ENCODE data around the gene RNF8.
"Not testable (repeated sequence)": the region's sequence is repeated elsewhere in the genome, so short reads cannot be mapped to it uniquely, and the experiment has no call there.

Gene RNF8

DNA sequence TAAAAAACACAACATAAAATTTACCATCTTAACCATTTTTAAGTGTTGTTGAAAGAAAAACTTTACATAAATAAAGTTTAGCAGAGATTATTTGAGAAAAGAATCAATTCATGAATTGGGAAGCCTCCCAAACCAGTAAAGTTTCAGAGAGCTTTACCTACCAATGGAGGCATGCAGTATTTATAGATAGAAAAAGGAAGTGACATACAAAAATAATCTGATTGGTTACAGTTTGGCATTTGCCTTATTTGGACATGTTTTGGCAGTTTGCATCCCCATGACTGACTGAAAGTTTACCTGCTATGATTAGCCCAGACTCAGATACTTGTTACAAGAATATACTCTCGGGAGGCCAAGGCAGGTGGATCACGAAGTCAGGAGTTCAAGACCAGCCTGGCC is 75.6 kb downstream of the RNF8 start:
- Histone ChIP-seq H3K4me3 (ENCODE audit: low read length) (no peak overlapping the region), H3K27me3 (ENCODE audit: control insufficient read depth, insufficient read depth, low read length) (no peaks in the 10 kb centered on the region), H3K36me3 (ENCODE audit: control insufficient read depth, insufficient read depth, low read length) (no peaks in the 10 kb centered on the region), H3K9ac (ENCODE audit: low read length) (no peak overlapping the region), H3K27ac (ENCODE audit: low read depth, low read length) (no peak overlapping the region), H3K4me1 (ENCODE audit: control insufficient read depth, insufficient read depth, low read length) (peaks cover 7% of the 10 kb centered on the region)

DNA sequence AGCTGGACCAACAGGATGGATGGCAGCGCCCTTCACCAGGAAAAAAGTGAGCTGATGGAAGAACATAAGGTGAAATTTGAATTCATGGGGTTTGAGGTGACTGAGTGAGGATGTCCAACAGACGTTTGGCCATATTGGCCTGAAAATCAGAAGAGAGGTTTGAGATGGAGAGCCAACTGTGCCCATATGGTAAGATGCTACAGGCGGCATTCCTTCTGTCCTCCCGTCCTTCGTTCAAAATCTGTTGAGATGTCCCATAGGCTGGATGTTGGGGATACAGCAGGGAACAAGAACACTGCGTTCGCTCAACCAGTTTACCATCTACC is 78.8 kb downstream of the RNF8 start:
- Histone ChIP-seq H3K4me1 (ENCODE audit: control insufficient read depth, insufficient read depth, low read length) (peaks cover 8% of the 10 kb centered on the region), H3K4me3 (ENCODE audit: low read length) (peak overlapping the region; percentile 84), H3K9ac (ENCODE audit: low read length) (peak overlapping the region; percentile 85), H3K27ac (ENCODE audit: low read depth, low read length) (peak overlapping the region; percentile 87), H3K36me3 (ENCODE audit: control insufficient read depth, insufficient read depth, low read length) (peaks cover 14% of the 10 kb centered on the region), H3K27me3 (ENCODE audit: control insufficient read depth, insufficient read depth, low read length) (no peaks in the 10 kb centered on the region)

DNA sequence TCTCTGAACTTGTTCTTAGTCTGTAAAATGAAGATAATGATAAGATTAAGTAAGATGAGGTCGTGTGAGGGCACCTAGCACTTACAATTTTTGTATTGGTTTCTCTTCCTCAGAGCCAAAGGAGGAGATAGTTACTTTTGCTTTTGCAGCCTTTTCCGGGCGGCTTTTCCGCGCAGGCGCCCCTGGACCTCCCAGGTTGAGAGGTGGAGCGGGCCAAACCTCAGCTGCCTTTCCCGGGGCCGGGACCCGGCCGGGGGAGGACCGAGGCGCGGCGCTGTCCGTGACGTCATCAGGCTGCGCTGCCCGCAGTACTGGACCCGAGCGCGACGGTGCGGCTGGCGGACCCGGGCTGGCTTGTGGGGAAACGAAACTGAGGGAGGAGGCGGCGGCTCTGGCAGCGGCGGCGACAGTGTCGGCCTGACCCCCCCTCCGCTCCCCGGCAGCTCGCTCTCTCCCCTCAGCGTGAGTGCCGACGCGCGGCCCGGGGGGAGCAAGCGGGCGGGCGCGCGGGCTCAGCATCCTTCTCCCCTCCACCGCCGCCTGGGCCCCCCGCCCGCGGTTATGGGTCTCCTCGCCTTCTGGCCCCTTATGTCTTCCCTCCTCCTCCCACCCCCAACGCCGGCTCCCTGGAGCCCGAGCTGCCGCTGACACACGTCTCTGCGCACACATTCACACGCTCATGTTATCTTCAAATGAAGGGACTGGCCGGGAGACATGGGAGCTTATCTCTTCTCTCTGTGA is 79.3 kb downstream of the RNF8 start, which contains the start of gene CMTR1:
Gene CMTR1 (plus strand): TSS at position 306 of the 741 bp plus-strand sequence. CDS start 2,409 bp downstream, outside the sequence.
- H3K27me3 ChIP-seq (ENCODE audit: control insufficient read depth, insufficient read depth, low read length), result no peaks in the 10 kb centered on the region
- H3K36me3 ChIP-seq (ENCODE audit: control insufficient read depth, insufficient read depth, low read length), result peaks cover 16% of the 10 kb centered on the region
- H3K9ac ChIP-seq (ENCODE audit: low read length), result peak within 1 kb of the TSS; percentile 85
- peaks cover 8% of the 10 kb centered on the region for H3K4me1 ChIP-seq (ENCODE audit: control insufficient read depth, insufficient read depth, low read length)
- H3K4me3 ChIP-seq (ENCODE audit: low read length), result peak within 1 kb of the TSS; percentile 84
- H3K27ac ChIP-seq (ENCODE audit: low read depth, low read length), result peak within 1 kb of the TSS; percentile 87

DNA sequence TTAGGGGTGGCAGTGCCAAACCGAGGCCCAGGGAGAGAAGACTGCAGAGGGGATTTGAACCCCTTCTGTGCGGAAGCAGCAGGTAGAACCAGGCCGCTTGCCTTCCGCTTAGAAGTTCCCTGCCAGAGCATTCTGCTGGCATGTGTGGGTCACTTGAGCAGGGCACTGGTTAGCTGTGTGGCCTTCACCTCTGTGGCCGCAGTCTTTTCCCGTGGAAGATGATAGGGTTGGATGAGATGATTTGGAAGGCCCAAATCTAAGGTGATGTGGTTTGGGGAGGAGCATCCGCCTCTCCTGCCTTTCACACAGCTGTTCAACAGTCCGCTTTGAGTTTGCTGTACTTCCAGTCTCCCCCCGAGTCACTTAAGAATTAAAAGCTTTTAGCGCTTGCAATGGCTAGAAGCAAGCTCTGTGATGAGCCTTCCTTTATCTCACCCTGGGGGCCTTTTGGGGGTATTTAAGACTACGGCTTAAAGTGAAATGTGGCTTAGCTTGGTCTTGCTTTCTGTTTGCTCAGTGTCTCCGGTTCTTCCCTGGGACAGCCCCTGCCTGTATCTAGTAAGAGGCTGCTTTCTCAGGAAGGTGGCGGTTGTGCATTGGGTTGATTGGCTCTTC is 80.0 kb downstream of the RNF8 start:
- H3K27ac ChIP-seq (ENCODE audit: low read depth, low read length), result peak overlapping the region; percentile 87

DNA sequence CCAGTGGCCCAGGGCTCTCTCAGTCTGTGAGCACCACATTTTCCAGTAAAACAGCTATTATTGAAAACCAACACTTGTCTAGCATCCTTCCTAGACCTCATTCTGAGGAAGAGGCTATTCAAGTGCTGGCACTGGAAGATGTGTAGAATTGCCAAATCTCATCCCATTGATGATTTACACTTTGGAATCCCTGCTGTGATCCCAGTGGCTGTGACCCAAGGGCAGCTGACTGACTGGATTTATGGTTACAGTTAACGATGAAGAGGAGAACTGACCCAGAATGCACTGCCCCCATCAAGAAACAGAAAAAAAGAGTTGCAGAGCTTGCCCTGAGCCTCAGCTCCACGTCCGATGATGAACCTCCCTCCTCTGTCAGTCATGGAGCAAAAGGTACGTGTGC is 81.6 kb downstream of the RNF8 start:
- no peak overlapping the region for H3K4me3 ChIP-seq (ENCODE audit: low read length)
- H3K27me3 ChIP-seq (ENCODE audit: control insufficient read depth, insufficient read depth, low read length), result no peaks in the 10 kb centered on the region
- peaks cover 16% of the 10 kb centered on the region for H3K36me3 ChIP-seq (ENCODE audit: control insufficient read depth, insufficient read depth, low read length)
- no peak overlapping the region for H3K9ac ChIP-seq (ENCODE audit: low read length)
- no peak overlapping the region for H3K27ac ChIP-seq (ENCODE audit: low read depth, low read length)
- H3K4me1 ChIP-seq (ENCODE audit: control insufficient read depth, insufficient read depth, low read length), result peaks cover 8% of the 10 kb centered on the region

More for the DNA sequence above, 80.0 kb downstream of the RNF8 start:
- Histone ChIP-seq H3K4me1 (ENCODE audit: control insufficient read depth, insufficient read depth, low read length) (peaks cover 8% of the 10 kb centered on the region), H3K9ac (ENCODE audit: low read length) (peak overlapping the region; percentile 85), H3K4me3 (ENCODE audit: low read length) (peak overlapping the region; percentile 84), H3K36me3 (ENCODE audit: control insufficient read depth, insufficient read depth, low read length) (peaks cover 16% of the 10 kb centered on the region), H3K27me3 (ENCODE audit: control insufficient read depth, insufficient read depth, low read length) (no peaks in the 10 kb centered on the region)

DNA sequence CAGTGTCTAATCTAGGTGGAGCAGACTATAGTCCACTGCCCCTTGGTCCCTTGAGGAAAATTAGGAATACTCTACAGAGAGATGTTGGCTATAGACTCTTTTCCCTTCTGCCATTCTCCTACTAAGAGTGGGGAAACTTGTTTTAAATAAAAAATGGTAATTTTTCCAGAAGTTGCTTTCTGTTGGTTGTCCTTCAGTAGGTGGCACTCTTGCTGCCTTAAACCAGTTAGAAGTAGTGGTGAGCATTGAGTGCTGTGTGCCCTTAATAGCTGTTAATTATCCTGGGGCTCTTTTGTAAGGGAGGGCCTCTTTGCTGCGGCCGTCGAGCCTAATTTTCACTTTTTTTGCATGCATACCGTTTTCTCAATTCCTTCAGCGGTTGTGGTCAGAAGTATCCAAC is 82.0 kb downstream of the RNF8 start:
- Histone ChIP-seq H3K36me3 (ENCODE audit: control insufficient read depth, insufficient read depth, low read length) (peaks cover 16% of the 10 kb centered on the region), H3K9ac (ENCODE audit: low read length) (no peak overlapping the region), H3K4me3 (ENCODE audit: low read length) (no peak overlapping the region)

DNA sequence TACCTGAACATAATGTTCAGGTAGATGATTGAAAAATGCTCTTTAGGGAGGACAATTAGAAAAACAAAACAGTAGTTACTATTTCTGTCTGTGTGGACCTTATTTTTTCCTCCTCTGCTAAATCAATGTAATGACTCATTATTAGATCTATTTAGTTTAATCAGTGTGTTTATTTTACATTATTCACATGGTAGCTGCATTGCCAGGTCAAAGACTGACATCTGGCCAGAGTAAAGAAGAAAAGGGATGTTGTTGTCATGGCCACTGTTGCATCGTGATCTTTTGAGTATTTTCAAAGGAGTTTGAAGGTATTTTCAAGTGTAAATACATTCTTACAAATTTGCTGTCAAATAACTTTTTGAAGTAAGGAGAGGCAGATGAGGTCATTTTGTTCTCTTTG is 85.1 kb downstream of the RNF8 start:
- no peak overlapping the region for H3K9ac ChIP-seq (ENCODE audit: low read length)
- H3K4me3 ChIP-seq (ENCODE audit: low read length), result no peak overlapping the region
- H3K27me3 ChIP-seq (ENCODE audit: control insufficient read depth, insufficient read depth, low read length), result no peaks in the 10 kb centered on the region
- peaks cover 16% of the 10 kb centered on the region for H3K36me3 ChIP-seq (ENCODE audit: control insufficient read depth, insufficient read depth, low read length)
- H3K27ac ChIP-seq (ENCODE audit: low read depth, low read length), result no peak overlapping the region
- H3K4me1 ChIP-seq (ENCODE audit: control insufficient read depth, insufficient read depth, low read length), result peaks cover 5% of the 10 kb centered on the region

More for the DNA sequence above, 82.0 kb downstream of the RNF8 start:
- H3K4me1 ChIP-seq (ENCODE audit: control insufficient read depth, insufficient read depth, low read length), result peaks cover 8% of the 10 kb centered on the region
- no peaks in the 10 kb centered on the region for H3K27me3 ChIP-seq (ENCODE audit: control insufficient read depth, insufficient read depth, low read length)
- H3K27ac ChIP-seq (ENCODE audit: low read depth, low read length), result no peak overlapping the region

DNA sequence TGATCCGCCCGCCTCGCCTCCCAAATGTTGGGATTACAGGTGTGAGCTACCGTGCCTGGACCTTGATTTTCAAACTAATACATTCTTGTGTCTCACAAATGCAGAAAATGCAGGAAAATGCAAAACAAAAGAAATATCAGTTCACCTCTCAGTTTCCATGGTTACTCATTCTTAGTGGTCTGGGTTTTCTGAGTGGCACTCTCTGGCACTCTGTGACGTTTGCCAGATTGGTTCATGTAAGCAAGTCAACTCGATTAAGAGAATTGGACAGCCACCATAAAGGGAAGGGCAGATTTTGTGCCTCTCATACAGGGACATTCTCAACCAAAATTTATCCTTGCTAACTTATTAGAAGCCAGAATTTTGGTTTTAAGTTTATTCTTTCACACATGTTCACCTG is 87.9 kb downstream of the RNF8 start:
- H3K9ac ChIP-seq (ENCODE audit: low read length), result no peak overlapping the region
- no peak overlapping the region for H3K4me3 ChIP-seq (ENCODE audit: low read length)
- no peak overlapping the region for H3K27ac ChIP-seq (ENCODE audit: low read depth, low read length)
- H3K4me1 ChIP-seq (ENCODE audit: control insufficient read depth, insufficient read depth, low read length), result no peaks in the 10 kb centered on the region
- no peaks in the 10 kb centered on the region for H3K27me3 ChIP-seq (ENCODE audit: control insufficient read depth, insufficient read depth, low read length)
- peaks cover 11% of the 10 kb centered on the region for H3K36me3 ChIP-seq (ENCODE audit: control insufficient read depth, insufficient read depth, low read length)

DNA sequence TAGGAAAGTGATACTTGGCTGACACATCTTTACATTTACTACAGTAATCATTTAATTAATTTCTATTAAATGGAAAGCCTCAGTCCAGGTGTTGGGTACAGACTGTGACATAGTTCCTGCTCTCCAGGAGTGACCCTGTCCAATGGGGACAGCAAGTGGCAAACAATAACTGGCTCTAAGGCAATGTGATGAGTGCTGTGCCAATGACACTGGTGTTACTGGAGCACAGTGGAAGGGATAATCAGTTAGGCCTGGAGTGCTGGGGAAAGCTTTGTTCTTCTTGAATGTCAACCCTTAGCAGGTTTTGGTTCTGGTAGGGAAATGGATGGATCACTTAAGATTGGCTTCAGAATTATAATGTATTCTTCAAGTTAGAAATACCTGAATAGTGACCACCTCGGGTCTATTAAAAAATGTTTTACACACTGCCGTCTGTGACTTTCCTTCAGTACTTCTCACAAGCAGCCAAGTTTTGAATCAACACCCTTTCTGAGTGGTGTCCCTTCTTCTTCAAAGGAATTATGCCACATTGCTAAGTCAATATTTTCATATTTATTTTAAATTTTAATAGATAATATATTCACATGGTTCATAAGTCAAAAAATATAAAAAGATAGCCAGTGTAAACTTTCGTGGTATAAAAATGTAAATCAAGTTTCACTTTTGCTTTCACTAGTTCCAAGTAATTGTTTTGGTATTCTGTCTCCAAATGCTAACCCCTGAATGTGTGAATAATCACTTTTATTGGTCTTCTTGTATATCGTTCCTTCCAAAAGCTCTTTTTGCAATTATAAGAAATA is 88.8 kb downstream of the RNF8 start:
- Histone ChIP-seq H3K36me3 (ENCODE audit: control insufficient read depth, insufficient read depth, low read length) (peaks cover 13% of the 10 kb centered on the region), H3K27me3 (ENCODE audit: control insufficient read depth, insufficient read depth, low read length) (no peaks in the 10 kb centered on the region), H3K4me1 (ENCODE audit: control insufficient read depth, insufficient read depth, low read length) (no peaks in the 10 kb centered on the region), H3K4me3 (ENCODE audit: low read length) (no peak overlapping the region), H3K27ac (ENCODE audit: low read depth, low read length) (peak overlapping the region; percentile 30), H3K9ac (ENCODE audit: low read length) (no peak overlapping the region)

DNA sequence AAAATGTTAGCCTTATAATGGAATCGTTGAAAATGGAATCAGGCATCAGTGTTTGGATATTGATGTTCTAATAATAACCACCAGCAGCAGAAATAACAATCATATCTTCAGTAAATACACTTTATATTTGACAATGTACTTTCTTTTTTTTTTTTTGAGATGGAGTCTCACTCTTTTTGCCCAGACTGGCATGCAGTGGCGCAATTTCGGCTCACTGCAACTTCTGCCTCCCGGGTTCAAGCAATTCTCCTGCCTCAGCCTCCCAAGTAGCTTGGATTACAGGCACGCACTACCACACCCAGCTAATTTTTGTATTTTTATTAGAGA is 89.4 kb downstream of the RNF8 start:
- H3K4me3 ChIP-seq (ENCODE audit: low read length); H3K4me1 ChIP-seq (ENCODE audit: control insufficient read depth, insufficient read depth, low read length); H3K27me3 ChIP-seq (ENCODE audit: control insufficient read depth, insufficient read depth, low read length); H3K9ac ChIP-seq (ENCODE audit: low read length): not testable (repeated sequence)
- Histone ChIP-seq H3K27ac (ENCODE audit: low read depth, low read length) (peak overlapping the region; percentile 30), H3K36me3 (ENCODE audit: control insufficient read depth, insufficient read depth, low read length) (peaks cover 11% of the 10 kb centered on the region)

Measured in rectal smooth muscle tissue (tissue), 1 donor.